Measurements from ENCODE around the gene CYTH4. TPM values are rescaled to one million over a fixed set of nuclear protein-coding genes. Genes with fewer than 3 reads are reported as not detected.

Gene CYTH4
- total RNA-seq, 2 donors from 2014 or later: 3.0 to 7.4 TPM

GRCh38 chr22:37254209-37254866, 28.0 kb upstream of the CYTH4 start:
- no peak for TF ChIP-seq CTCF (IDR thresholded peaks at IDR 0.05)
- Histone ChIP-seq H3K27me3 (no peaks in the 10 kb centered on the region), H3K36me3 (no peaks in the 10 kb centered on the region), H3K4me1 (no peaks in the 10 kb centered on the region), H3K9me3 (no peaks in the 10 kb centered on the region), H3K27ac (no peak overlapping the region), H3K9ac (ENCODE audit: low read depth in 2 of 2, low read length in 2 of 2) (no peak overlapping the region), H3K4me3 (no peak overlapping the region)
- no peak for DNase-seq
- intact Hi-C loops (cut with DNase I): no loop called here

GRCh38 chr22:37254867-37255233, 27.5 kb upstream of the CYTH4 start:
- no peak for DNase-seq
- Histone ChIP-seq H3K4me3 (no peak overlapping the region), H3K27me3 (no peaks in the 10 kb centered on the region), H3K9me3 (no peaks in the 10 kb centered on the region), H3K9ac (ENCODE audit: low read depth in 2 of 2, low read length in 2 of 2) (no peak overlapping the region), H3K4me1 (no peaks in the 10 kb centered on the region), H3K36me3 (no peaks in the 10 kb centered on the region), H3K27ac (no peak overlapping the region)
- intact Hi-C loops (cut with DNase I): no loop called here
- TF ChIP-seq CTCF (IDR thresholded peaks at IDR 0.05): no peak

DNA sequence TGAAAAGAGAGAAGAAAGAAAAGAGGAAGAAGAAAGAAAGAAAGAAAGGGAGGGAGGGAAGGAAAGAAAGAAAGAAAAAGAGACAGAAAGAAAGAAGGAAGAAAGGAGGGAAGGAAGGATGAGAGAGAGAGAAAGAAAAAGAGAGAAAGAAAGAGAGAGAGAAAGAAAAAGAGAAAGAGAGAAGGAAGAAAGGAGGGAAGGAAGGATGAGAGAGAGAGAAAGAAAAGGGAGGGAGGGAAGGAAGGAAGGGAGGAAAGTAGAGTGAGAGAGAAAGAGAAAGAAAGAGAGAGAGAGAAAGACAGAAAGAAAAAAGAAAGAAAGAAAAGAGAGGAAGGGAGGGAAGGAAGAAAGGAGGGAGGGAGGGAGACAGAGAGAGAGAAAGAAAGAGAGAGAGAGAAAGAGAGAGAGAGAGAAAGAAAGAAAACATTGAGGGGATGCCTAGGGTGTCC, 26.7 kb upstream of the CYTH4 start:
- Histone ChIP-seq H3K27me3 (no peaks in the 10 kb centered on the region), H3K27ac (no peak overlapping the region), H3K9ac (ENCODE audit: low read depth in 2 of 2, low read length in 2 of 2) (no peak overlapping the region), H3K9me3 (no peaks in the 10 kb centered on the region), H3K36me3 (no peaks in the 10 kb centered on the region), H3K4me1 (no peaks in the 10 kb centered on the region), H3K4me3 (no peak overlapping the region)
- DNase-seq: no peak
- intact Hi-C loops (cut with DNase I): no loop called here
- no peak for TF ChIP-seq CTCF (IDR thresholded peaks at IDR 0.05)

- DNase-seq: no peak
- no peak for TF ChIP-seq CTCF (IDR thresholded peaks at IDR 0.05)
- no peaks in the 10 kb centered on the region for H3K36me3 ChIP-seq
- no peaks in the 10 kb centered on the region for H3K27me3 ChIP-seq
- intact Hi-C loops (cut with DNase I): no loop called here
- H3K4me3 ChIP-seq: no peak overlapping the region
- no peaks in the 10 kb centered on the region for H3K9me3 ChIP-seq
- no peak overlapping the region for H3K9ac ChIP-seq (ENCODE audit: low read depth in 2 of 2, low read length in 2 of 2)
- H3K4me1 ChIP-seq: no peaks in the 10 kb centered on the region
- no peak overlapping the region for H3K27ac ChIP-seq
These were observed 26.1 kb upstream of the CYTH4 start for GRCh38 chr22:37256075-37256726.

GRCh38 chr22:37258005-37258752, 24.1 kb upstream of the CYTH4 start:
- H3K9ac ChIP-seq (ENCODE audit: low read depth in 2 of 2, low read length in 2 of 2): no peak overlapping the region
- no peak for TF ChIP-seq CTCF (IDR thresholded peaks at IDR 0.05)
- H3K4me1 ChIP-seq: no peaks in the 10 kb centered on the region
- no peak overlapping the region for H3K4me3 ChIP-seq
- intact Hi-C loops (cut with DNase I): no loop called here
- H3K36me3 ChIP-seq: no peaks in the 10 kb centered on the region
- H3K9me3 ChIP-seq: no peaks in the 10 kb centered on the region
- no peak overlapping the region for H3K27ac ChIP-seq
- H3K27me3 ChIP-seq: no peaks in the 10 kb centered on the region
- DNase-seq: no peak
